C4-2B (cell line): ENCODE measurements around the gene SLC47A1.

ENCODE experiments used
- ZFX ChIP-seq: fragments of 450-650 bp; IDR thresholded peaks from 2 replicates; pipeline ENCODE4 v1.6.1; 2017
- TF ChIP-seq, protein P1 (sequence below): fragments of 450-650 bp; conservative IDR thresholded peaks from 2 replicates; pipeline ENCODE4 v1.5.1; 2017; ENCODE audit warnings: mild to moderate bottlenecking

GRCh38 chr17:19501219-19501618 is 32.4 kb upstream of the SLC47A1 start:
- TF ChIP-seq, protein P1, sequence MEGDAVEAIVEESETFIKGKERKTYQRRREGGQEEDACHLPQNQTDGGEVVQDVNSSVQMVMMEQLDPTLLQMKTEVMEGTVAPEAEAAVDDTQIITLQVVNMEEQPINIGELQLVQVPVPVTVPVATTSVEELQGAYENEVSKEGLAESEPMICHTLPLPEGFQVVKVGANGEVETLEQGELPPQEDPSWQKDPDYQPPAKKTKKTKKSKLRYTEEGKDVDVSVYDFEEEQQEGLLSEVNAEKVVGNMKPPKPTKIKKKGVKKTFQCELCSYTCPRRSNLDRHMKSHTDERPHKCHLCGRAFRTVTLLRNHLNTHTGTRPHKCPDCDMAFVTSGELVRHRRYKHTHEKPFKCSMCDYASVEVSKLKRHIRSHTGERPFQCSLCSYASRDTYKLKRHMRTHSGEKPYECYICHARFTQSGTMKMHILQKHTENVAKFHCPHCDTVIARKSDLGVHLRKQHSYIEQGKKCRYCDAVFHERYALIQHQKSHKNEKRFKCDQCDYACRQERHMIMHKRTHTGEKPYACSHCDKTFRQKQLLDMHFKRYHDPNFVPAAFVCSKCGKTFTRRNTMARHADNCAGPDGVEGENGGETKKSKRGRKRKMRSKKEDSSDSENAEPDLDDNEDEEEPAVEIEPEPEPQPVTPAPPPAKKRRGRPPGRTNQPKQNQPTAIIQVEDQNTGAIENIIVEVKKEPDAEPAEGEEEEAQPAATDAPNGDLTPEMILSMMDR = no peak
- no peak for TF ChIP-seq ZFX
